ENCODE results near the gene ZNF423. TPM values are rescaled to one million over a fixed set of nuclear protein-coding genes. Genes with fewer than 3 reads are reported as not detected.

The ZNF423 gene
- total and polyA plus RNA-seq, 2 of the 13 experiments (the other 11 are each of a cell fraction or from before 2014, with no cell fraction given), result 0.07 to 0.31 TPM

- H3K27me3 ChIP-seq (ENCODE audit: control insufficient read depth in 1 of 2, insufficient read depth in 2 of 2, low read length in 2 of 2), result peaks cover 0 to 16% of the 10 kb centered on the region in 2 experiments; a peak in 3 of 5 replicates
- no TSS peak for BruUV-seq (replicated peaks)
- H3K36me3 ChIP-seq (replicated peaks in 1 of 2; ENCODE audit: control insufficient read depth in 1 of 2, insufficient read depth in 2 of 2, low read length in 2 of 2), result no peaks in the 10 kb centered on the region
- POLR2A ChIA-PET, result no interaction called here
- 0% methylated on average over 4 of the region's 11 CpGs for WGBS (ENCODE audit: low lambda C conversion rate)
- DNase-seq (ENCODE audit: low spot score) (peak; percentile 51), FAIRE-seq (peak; percentile 32), ATAC-seq (peak; percentile 82)
- no peak overlapping the region for H3K27ac ChIP-seq (ENCODE audit: extremely low read length, insufficient read depth, low read length)
- no peak overlapping the region for H3K4me2 ChIP-seq (ENCODE audit: low read depth, low read length)
- TF ChIP-seq ZFX (CRISPR knock-in tag; IDR thresholded peaks at IDR 0.05; ENCODE audit: low read depth) (peak; percentile 46; the same call in 1 of the 2 replicates), ZNF687 (CRISPR knock-in tag; IDR thresholded peaks at IDR 0.05) (peak; percentile 12; the same call in 1 of the 2 replicates), FOSL2 (CRISPR knock-in tag; IDR thresholded peaks at IDR 0.05) (peak; percentile 64), ZNF205 (CRISPR knock-in tag; IDR thresholded peaks at IDR 0.05) (no peak)
- H4K20me1 ChIP-seq (ENCODE audit: insufficient read depth, low read length), result peaks cover 4% of the 10 kb centered on the region; the same call in 1 of the 2 replicates
- peaks cover 12% of the 10 kb centered on the region for H3K4me1 ChIP-seq (ENCODE audit: insufficient read depth, low read length)
- H3K4me3 ChIP-seq (replicated peaks in 1 of 3; ENCODE audit: insufficient read depth in 1 of 3, low read depth in 2 of 3, low read length in 3 of 3), result no peak overlapping the region
- intact Hi-C loops (cut with micrococcal nuclease; ENCODE audit: unreplicated experiment) (no loop called here), in situ Hi-C loops (cut with HindIII; ENCODE audit: extremely low pct_ligation_motif_present, low pct_unique_long_range_greater_than_20kb) (no loop called here)
- H3K9me3 ChIP-seq (ENCODE audit: low read length), result no peaks in the 10 kb centered on the region
- no peak overlapping the region for H2AFZ ChIP-seq (ENCODE audit: low read length)
- H3K9ac ChIP-seq (ENCODE audit: insufficient read depth, low read depth, low read length), result no peak overlapping the region
- CTCF ChIA-PET (ENCODE audit: low intra/inter-chr PET ratio, low total read pairs), result no interaction called here
- H3K79me2 ChIP-seq (ENCODE audit: insufficient read depth, low read length), result no peaks in the 10 kb centered on the region
Measured at GRCh38 chr16:49620158-49620868, 235.6 kb downstream of the ZNF423 start.

All from HepG2 (cell line).